GM19035 (cell line): ENCODE measurements around the gene USHBP1.

Experiments
- ATAC-seq: cut with Tn5 transposase; IDR thresholded peaks from one replicate; pipeline ENCODE4 v1.9.1; 2021; ENCODE audit not compliant: unreplicated experiment

The USHBP1 gene

DNA sequence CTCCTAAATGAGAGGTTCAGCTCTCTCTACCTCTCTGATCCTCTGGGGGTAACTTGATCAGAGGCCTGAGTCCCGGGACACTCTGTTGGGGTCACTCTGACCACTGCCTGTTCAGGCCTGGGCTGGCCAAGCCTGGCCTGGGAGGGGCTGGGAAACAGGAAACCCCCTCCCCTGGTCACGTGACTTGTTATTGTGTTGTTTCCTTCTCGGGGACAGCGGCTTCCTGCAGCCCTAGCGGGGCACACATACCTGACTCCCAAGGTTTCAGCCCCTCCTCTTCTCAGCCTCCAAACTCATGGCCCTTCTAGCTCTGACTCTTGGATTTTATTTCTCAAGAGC lies at the start of gene USHBP1:
Gene USHBP1, minus strand, starts transcription at position 105 of the 339 bp plus-strand sequence. CDS start 446 bp downstream, outside the sequence.
- ATAC-seq, result no peak

DNA sequence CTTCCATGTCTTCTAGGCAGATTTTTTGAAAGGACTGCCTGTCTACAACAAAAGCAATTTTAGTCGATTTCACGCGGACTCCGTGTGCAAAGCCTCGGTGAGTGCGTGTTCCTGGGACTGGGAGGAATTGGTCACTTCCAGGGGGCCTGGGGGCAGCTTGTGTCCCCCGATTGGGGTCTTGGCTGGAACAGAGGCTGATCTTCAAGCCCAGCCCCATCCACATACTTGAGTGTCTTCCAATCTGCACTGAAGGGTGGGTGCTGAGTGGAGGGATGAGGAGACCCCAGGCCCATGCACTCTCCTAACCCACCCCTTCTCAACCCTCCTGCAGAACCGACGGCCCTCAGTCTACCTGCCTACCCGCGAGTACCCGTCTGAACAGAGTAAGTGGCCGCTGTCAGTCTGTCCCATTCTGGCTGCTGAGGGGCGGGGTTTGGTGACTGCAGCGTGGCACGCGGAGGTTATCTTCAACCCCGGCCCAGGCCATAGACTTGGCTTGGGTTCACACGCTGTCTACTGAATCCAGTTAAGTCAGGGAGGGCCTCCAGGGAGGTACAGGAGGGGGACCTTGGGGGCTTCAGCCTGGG lies 49.6 kb upstream of the USHBP1 start:
- no peak for ATAC-seq

DNA sequence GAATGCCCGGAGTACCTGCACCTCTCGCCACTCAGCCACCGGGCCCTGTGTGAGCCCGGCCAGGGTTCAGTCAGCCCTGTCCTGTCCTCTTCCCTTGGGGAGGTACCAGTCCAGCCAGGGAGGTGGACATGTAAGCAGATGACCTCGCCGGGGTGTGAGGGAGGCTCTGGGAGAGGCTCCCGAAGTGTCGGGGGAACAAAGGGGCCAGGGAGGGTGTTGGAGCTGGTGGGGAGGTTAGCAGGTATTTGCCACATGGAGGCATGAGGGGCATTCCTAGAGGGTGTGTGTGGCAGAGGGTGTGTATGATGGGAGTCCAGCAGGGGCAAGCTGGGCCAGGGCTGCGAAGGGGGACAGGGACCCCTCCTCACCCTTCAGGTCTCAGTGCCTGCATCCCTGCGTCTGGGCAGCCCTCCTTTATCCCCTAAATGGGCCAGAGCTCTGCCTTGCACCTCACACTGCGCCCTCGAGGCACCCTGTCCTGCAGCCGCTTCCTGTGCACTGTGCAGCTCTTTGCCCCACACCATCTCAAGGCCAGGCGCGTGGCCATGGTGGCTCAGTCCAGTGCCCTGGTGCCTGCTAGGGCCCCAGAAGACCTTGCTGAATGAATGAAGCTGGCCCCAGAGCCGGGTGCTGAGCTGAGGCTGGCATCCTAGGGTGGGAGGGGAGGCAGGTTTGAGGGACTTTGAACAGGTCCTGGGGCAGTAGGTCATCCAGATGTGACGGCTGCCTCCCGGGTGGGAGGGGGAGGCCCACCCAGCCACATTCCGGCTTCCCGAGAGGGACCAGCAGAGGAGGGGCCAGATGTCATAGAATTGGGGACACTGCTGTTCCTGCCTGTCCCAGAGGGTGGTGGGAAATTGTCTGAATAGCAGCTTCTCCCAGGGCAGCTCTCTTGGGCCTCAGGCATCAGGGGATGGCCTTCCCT lies 47.9 kb upstream of the USHBP1 start:
- no peak for ATAC-seq

DNA sequence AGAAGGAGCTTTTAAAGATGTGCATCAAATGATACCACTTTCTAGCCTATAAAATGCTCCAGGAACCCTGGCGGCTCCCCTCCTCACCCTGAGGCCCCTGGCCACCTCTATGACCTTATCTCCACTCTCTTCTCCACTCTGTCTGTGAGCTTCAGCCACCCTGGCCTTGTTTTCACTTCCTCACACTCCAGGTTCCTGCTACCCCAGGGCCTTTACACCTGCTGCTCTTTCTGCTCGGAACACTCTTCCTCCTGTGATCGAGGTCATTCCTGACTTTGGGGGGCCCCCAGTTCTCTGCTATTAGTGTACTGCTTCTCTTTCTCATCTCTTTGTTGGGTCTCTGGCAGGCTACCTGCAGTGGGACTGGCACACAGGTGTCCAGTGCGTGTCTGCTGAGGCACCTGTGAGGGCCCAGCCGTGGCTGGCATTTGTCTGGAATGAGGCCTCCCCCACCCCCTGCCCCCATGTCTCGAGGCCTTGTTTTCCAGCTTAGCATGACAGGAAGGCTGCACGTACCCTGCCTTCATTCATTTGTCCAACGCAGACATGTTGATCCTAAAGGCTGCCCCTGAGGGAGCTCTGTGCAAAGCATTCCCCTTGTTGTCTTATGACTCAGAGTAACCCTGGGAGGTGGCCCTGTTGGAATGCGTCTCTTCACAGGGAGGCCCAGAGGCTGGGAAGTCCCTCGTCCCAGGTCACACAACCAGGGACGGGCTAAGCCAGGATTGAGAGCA lies 47.1 kb upstream of the USHBP1 start:
- ATAC-seq, result no peak

- ATAC-seq, result no peak
Measured at GRCh38 chr19:17309965-17310461, 45.5 kb upstream of the USHBP1 start.

- ATAC-seq, result peak; percentile 59
Measured at GRCh38 chr19:17309198-17309964, 44.8 kb upstream of the USHBP1 start, which contains the start of gene DDA1. Gene DDA1, plus strand, starts transcription at chr19:17309563. Its CDS starts 92 bp downstream, at chr19:17309655.

DNA sequence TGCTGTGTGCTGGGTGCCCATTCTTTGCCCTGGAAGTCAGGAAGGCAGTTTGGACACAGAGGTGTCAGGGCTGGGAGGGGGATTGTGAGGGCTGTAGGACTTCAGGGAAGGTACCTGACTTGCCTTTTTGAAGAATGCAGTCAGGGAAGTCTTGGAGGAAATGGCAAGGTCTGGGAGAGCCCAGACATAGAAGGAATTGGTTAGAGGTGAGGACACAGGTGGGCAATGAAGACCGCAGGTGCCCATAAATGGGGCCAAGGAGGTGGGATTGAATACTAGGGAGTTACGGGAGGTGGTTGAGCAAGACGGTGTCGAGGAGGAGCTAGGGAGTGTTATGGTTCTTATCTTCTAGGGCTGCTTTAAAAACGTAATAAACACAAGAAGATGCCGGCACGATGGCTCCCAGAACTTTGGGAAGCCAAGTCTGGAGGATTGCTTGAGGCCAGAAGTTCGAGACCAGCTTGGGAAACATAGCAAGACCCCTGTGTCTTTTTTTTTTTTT lies 43.4 kb upstream of the USHBP1 start:
- ATAC-seq, result no peak

- no peak for ATAC-seq
Measured at GRCh38 chr19:17306285-17306714, 41.8 kb upstream of the USHBP1 start.

DNA sequence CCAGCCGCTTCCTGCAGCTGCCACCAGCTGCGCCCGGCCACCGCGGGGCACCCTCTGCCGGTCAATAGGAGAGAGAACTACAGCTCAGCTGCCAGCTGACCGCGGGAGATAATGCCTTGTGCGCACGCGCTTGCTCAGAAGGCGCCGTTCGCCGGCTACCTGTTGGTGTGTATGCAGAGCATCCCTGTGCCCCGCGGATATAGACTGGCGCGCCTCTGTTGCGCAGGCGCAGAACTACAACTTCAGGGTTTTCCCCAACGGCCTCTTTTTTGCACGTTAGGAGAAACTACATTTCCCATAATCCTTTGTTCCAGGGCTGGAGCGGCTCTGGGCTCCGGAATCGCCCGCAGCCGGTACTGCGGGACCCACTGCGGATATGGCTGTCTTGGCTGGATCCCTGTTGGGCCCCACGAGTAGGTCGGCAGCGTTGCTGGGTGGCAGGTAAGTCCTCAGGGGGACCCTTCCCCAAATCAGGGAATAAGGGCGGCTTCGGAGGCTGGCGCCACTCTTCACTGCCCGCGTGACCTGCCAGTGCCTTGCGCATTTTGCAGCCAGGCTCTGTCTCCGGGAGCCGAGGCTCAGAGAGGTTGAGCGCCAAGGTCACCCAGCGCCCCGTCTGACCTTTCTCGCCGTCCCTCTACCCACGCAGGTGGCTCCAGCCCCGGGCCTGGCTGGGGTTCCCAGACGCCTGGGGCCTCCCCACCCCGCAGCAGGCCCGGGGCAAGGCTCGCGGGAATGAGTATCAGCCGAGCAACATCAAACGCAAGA lies 41.2 kb upstream of the USHBP1 start, which contains the start of gene MRPL34:
Gene MRPL34, plus strand, starts transcription at position 356 of the 768 bp plus-strand sequence. Its CDS starts 21 bp downstream, at position 377.
- peak; percentile 62 for ATAC-seq

DNA sequence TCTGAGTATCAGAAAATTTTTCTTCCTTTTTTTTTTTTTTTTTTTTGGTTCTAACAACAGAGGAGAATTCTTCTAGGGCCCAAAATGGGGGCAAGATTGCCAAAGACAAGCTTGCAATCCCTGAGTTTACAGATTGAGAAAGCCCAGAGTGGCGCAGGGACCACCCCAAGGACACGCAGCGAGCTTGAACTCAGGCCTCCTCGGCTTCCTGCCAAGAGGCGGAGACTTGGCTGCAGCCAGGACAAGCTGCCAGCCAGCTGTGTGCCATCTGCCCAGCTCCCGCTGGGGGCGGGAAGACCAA lies 40.6 kb upstream of the USHBP1 start:
- ATAC-seq, result no peak

DNA sequence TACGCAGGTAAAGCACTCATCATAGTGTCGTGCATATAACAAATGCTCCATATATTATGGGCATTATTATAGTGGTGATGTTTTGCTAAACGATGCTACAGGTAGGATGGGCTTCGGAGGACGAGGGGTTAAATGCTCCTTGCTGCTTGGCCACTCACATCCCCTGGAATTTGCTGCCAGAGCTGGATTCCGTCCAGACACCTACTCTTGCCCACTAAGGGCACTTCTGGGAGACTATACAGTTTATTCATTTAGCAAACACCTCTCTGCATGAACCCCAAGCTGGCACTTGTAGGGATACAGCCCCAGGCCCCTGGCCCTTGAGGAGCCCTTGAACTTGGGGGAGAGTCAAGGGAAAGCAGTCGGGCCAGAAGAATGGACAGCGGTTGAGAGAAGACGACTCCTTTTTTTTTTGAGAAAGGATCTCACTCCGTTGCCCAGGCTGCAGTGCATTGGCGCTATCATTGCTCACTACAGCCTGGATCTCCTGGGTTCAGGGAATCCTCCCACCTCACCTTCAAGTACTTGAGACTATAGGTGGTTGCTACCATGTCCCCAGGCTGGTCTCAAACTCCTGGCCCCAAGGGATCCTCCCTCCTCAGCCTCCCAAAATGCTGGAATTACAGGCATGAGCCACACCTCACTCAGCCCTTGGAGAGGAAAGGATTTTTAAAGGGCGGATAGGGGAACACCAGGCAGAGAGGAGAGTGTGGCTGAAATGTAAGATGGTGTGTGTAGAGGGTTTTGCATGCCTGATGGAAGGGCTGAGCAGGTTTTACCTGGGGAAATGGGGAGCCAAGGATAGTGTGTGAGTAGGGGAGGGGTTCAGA lies 40.1 kb upstream of the USHBP1 start:
- ATAC-seq, result no peak

DNA sequence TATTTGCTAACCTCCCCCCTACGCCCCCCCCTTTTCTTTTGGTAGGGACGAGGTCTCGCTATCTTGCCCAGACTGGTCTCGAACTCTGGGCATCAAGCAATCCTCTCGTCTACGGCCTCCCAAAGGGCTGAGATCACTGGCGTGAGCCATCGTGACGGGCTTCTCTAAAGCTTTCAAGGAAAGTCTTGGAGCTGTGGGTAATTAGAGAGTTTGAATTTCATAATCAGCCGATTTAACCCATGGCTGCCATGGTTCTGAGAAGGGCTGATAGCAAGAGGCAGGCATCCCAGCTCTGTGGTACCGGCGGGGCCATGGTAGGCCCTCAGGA lies 39.4 kb upstream of the USHBP1 start:
- no peak for ATAC-seq

DNA sequence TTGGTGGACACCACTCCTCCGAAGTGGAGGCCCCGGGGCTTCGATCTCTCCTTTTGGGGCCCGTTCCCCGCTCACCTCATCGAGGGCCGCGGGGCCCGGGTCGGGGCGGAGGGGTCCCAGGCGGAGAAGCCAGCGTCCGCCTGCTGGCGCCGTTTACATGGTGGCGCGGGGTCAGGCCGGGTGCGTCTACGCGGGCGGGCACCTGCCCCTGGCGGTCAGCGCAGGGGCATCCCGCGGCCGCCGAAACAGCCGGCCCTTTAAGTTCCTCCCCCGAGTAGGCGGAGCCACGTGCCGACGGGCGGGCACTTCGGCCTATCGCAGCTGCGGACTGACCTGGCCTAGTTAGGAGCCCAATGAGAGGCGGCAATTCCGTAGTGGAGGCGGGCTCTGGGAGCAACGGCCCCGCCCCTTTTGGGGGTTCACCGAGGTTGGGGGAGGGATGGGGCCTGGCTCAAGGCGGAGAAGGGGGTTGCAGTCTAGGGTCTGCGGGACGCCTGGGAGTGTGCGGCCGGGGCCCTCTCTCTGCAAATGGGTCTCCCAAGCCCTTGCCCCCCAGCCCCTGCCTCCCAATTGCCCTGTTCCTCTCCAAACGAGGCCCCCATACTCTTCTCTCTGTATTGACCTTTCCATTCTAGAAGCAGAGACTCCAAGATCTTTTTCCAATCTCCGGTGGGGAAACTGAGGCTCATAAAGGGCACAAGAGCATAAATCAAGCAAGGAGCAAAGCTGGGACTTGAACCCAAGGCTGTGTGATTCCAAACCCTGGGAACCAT lies 38.8 kb upstream of the USHBP1 start, which contains the start of gene ABHD8:
Gene ABHD8, minus strand, starts transcription at position 259 of the 773 bp plus-strand sequence. CDS start 1,809 bp downstream, outside the sequence.
- peak; percentile 55 for ATAC-seq

DNA sequence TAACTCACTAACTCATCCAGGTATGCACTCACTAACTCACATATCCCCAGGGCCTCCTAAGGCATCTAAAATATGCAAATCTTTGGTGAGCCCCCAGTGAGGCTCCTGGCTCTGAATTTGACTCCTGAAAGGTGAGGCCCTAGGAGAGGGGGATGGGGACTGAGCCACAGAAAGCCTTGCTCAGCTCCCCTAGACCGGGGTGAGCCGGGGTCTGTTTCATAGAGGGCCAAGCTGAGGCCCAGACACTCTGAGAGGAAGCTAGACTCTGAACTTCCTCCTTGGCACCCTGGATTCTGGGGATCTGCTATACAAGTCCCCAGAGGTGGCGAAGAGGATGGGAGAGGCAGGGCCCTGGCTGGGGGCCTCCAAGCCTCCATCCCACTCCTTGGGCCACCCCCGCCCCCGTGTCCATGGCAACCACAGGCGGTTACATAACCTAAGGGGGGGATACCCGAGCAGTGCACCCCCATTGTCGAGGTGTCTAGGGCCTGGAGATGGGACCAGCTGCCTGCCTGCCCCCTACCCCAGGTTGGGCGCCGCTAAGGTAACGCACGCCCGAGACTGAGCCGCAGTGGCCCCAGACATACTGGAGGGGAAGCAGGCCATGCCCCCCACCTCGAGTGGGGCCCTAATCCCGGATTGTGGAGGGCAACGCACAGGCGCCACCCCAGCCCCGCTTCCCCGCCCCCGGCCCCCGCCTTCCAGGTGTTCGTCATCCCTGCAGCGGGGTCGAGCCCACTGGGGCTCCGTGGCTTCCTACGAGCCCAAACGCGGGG lies 38.0 kb upstream of the USHBP1 start:
- ATAC-seq, result no peak

GRCh38 chr19:17300992-17301619 lies 36.6 kb upstream of the USHBP1 start:
- no peak for ATAC-seq

DNA sequence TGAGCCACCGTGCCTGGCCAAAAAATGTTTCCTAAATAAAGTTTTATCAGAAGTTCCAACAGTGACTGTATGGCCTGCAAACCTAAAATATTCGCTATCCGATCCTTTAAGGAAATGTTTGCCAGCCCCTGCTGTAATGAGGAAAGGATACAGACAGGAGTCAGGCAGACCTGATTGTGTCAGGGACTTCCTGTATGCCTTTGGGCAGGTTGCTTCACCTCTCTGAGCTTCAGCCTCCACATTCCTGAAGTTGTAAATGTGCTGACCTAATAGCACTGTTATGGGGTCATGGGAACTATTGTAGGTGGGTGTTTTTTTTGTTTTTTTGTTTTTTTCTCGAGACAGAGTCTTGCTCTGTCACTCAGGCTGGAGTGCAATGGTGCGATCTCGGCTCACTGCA lies 32.4 kb upstream of the USHBP1 start:
- ATAC-seq, result no peak

- no peak for ATAC-seq
Measured at GRCh38 chr19:17296273-17296672, 31.7 kb upstream of the USHBP1 start.
